ENCODE measurements around the gene TK2. TPM values are rescaled to one million over a fixed set of nuclear protein-coding genes. Genes with fewer than 3 reads are reported as not detected.
"Not testable (repeated sequence)": the region's sequence is repeated elsewhere in the genome, so short reads cannot be mapped to it uniquely, and the experiment has no call there.

TK2 gene
- total and polyA plus RNA-seq, 2 donors from 2014 or later, result 31.0 to 44.2 TPM

- DNase-seq (no peak), FAIRE-seq (no peak)
- H3K27ac ChIP-seq (ENCODE audit: low read depth in 2 of 2, low read length in 2 of 2), result no peak overlapping the region
- no peaks in the 10 kb centered on the region for H3K27me3 ChIP-seq (ENCODE audit: control insufficient read depth, insufficient read depth, low read length)
- H3K4me3 ChIP-seq (ENCODE audit: low read length in 3 of 3), result no peak overlapping the region
- peaks cover 0 to under 1% (median 0%) of the 10 kb centered on the region in 3 donors for H3K36me3 ChIP-seq (ENCODE audit: control insufficient read depth in 2 of 3, insufficient read depth in 3 of 3, low read length in 3 of 3)
- TF ChIP-seq, protein P1, sequence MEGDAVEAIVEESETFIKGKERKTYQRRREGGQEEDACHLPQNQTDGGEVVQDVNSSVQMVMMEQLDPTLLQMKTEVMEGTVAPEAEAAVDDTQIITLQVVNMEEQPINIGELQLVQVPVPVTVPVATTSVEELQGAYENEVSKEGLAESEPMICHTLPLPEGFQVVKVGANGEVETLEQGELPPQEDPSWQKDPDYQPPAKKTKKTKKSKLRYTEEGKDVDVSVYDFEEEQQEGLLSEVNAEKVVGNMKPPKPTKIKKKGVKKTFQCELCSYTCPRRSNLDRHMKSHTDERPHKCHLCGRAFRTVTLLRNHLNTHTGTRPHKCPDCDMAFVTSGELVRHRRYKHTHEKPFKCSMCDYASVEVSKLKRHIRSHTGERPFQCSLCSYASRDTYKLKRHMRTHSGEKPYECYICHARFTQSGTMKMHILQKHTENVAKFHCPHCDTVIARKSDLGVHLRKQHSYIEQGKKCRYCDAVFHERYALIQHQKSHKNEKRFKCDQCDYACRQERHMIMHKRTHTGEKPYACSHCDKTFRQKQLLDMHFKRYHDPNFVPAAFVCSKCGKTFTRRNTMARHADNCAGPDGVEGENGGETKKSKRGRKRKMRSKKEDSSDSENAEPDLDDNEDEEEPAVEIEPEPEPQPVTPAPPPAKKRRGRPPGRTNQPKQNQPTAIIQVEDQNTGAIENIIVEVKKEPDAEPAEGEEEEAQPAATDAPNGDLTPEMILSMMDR (IDR thresholded peaks at IDR 0.05; ENCODE audit: borderline replicate concordance, extremely low read depth, insufficient read depth), result no peak
- no peaks in the 10 kb centered on the region for H3K4me1 ChIP-seq (ENCODE audit: control insufficient read depth in 2 of 3, insufficient read depth in 2 of 3, low read depth in 1 of 3, low read length in 3 of 3)
- no peak overlapping the region for H3K9ac ChIP-seq (ENCODE audit: low read length in 3 of 3)
- H3K9me3 ChIP-seq (ENCODE audit: control insufficient read depth in 2 of 3, insufficient read depth in 1 of 3, low read length in 3 of 3), result no peaks in the 10 kb centered on the region
- intact Hi-C loops (cut with DNase I), result no loop called here
Observed at GRCh38 chr16:66569827-66570405, 20.0 kb upstream of the TK2 start.

DNA sequence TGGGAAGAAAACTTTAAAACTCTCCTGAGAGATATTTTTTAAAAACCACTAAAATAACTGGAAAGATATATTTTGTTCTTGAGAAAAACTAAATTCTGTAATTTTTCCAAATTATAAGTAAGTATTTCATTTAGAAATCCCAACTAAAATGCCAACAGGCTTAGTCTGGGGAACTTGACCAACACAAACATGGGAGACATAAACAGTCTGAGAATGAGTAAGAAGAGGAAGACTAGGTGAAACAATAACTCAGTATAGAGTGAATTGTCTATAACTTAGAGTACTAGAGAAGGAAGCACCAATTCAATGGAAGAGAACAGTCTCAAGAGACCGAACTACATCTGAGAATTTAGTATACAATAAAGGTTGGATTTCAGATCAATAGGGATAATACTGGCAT, 19.2 kb upstream of the TK2 start:
- no peak overlapping the region for H3K9ac ChIP-seq (ENCODE audit: low read length in 3 of 3)
- intact Hi-C loops (cut with DNase I), result no loop called here
- H3K27me3 ChIP-seq (ENCODE audit: control insufficient read depth, insufficient read depth, low read length), result no peaks in the 10 kb centered on the region
- TF ChIP-seq, protein P1 (IDR thresholded peaks at IDR 0.05; ENCODE audit: borderline replicate concordance, extremely low read depth, insufficient read depth), result no peak
- no peak for DNase-seq
- H3K27ac ChIP-seq (ENCODE audit: low read depth in 2 of 2, low read length in 2 of 2), result no peak overlapping the region
- no peak overlapping the region for H3K4me3 ChIP-seq (ENCODE audit: low read length in 3 of 3)
- no peaks in the 10 kb centered on the region for H3K4me1 ChIP-seq (ENCODE audit: control insufficient read depth in 2 of 3, insufficient read depth in 2 of 3, low read depth in 1 of 3, low read length in 3 of 3)
- peaks cover 0 to 3% (median 0%) of the 10 kb centered on the region in 3 donors for H3K36me3 ChIP-seq (ENCODE audit: control insufficient read depth in 2 of 3, insufficient read depth in 3 of 3, low read length in 3 of 3)
- no peaks in the 10 kb centered on the region for H3K9me3 ChIP-seq (ENCODE audit: control insufficient read depth in 2 of 3, insufficient read depth in 1 of 3, low read length in 3 of 3)
- peak; percentile 66 for FAIRE-seq

DNA sequence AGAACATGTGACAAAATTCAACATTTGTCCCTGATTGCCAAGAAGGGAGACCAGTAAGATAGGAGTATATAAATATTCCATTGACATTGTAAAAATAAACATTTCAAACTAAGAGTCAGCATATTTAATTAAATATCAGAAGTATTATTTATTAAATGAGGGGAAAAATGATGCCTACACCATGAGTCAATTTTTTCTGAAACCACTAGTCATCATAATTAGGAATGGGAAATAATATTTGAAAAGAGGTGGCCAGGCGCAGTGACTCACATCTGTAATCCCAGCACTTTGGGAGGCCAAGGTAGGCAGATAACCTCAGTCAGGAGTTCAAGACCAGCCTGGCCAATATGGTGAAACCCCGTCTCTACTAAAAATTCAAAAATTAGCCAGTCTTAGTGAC, 18.4 kb upstream of the TK2 start:
- no peak overlapping the region for H3K9ac ChIP-seq (ENCODE audit: low read length in 3 of 3)
- TF ChIP-seq, protein P1 (IDR thresholded peaks at IDR 0.05; ENCODE audit: borderline replicate concordance, extremely low read depth, insufficient read depth), result no peak
- no peaks in the 10 kb centered on the region for H3K4me1 ChIP-seq (ENCODE audit: control insufficient read depth in 2 of 3, insufficient read depth in 2 of 3, low read depth in 1 of 3, low read length in 3 of 3)
- no peak overlapping the region for H3K27ac ChIP-seq (ENCODE audit: low read depth in 2 of 2, low read length in 2 of 2)
- H3K27me3 ChIP-seq (ENCODE audit: control insufficient read depth, insufficient read depth, low read length), result no peaks in the 10 kb centered on the region
- DNase-seq (no peak), FAIRE-seq (no peak)
- intact Hi-C loops (cut with DNase I), result no loop called here
- H3K4me3 ChIP-seq (ENCODE audit: low read length in 3 of 3), result no peak overlapping the region
- no peaks in the 10 kb centered on the region for H3K9me3 ChIP-seq (ENCODE audit: control insufficient read depth in 2 of 3, insufficient read depth in 1 of 3, low read length in 3 of 3)
- H3K36me3 ChIP-seq (ENCODE audit: control insufficient read depth in 2 of 3, insufficient read depth in 3 of 3, low read length in 3 of 3), result peaks cover 0 to 4% (median 3%) of the 10 kb centered on the region in 3 donors

- H3K9me3 ChIP-seq (ENCODE audit: control insufficient read depth in 2 of 3, insufficient read depth in 1 of 3, low read length in 3 of 3); FAIRE-seq; H3K4me1 ChIP-seq (ENCODE audit: control insufficient read depth in 2 of 3, insufficient read depth in 2 of 3, low read depth in 1 of 3, low read length in 3 of 3); H3K36me3 ChIP-seq (ENCODE audit: control insufficient read depth in 2 of 3, insufficient read depth in 3 of 3, low read length in 3 of 3); H3K9ac ChIP-seq (ENCODE audit: low read length in 3 of 3); DNase-seq; H3K27ac ChIP-seq (ENCODE audit: low read depth in 2 of 2, low read length in 2 of 2); H3K27me3 ChIP-seq (ENCODE audit: control insufficient read depth, insufficient read depth, low read length); H3K4me3 ChIP-seq (ENCODE audit: low read length in 3 of 3); intact Hi-C loops (cut with DNase I): not testable (repeated sequence)
Observed at GRCh38 chr16:66567270-66567669, 17.3 kb upstream of the TK2 start.

Data from kidney (tissue), 14 donors.